ENCODE measurements around the gene STXBP1. TPM values are rescaled to one million over a fixed set of nuclear protein-coding genes. Genes with fewer than 3 reads are reported as not detected.
A peak's percentile ranks its signal among the peaks of the same experiment; 100 is the strongest.
"Not testable (repeated sequence)": the region's sequence is repeated elsewhere in the genome, so short reads cannot be mapped to it uniquely, and the experiment has no call there.

The STXBP1 gene
- polyA plus RNA-seq, 1 donor = 13.7 TPM

DNA sequence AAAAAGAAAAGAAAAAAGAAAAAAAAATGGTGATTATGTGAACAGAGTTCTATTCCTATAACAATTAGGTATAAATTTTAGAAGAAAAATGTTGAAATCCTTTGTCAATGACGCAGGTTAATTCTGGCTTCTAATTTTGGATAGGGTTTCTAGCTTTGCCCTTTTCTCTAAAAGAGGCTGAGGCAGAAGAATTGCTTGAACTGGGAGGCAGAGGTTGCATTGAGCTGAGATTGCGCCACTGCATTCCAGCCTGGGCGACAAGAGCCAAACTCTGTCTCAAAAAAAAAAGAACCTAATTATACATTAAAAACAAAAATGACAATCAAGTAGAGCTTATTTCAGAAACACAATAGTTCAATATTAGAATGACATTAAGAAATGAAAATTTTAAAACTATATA is 2.9 kb downstream of the STXBP1 start:
- DNase-seq (ENCODE audit: low read depth) = no peak

DNA sequence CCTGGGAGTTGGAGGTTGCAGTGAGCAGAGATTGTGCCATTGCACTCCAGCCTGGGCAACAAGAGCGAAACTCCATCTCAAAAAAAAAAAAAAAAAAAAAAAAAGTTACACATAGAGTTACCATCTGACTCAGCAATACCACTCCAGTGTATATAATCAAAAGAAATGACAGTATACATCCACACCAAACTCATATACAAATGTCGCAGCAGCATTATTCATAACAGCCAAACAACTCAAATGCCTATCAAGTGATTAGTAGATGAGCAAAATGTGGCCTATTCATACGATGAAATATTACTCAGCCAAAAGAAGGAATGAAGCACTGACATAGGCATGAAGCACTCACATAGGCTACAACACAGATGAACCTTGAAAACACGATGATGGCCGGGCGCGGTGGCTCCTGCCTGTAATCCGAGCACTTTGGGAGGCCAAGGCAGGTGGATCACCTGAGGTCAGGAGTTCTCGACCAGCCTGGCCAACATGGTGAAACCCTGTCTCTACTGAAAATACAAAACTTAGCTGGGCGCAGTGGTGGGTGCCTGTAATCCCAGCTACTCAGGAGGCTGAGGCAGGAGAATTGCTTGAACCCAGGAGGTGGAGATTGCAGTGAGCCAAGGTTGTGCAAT is 9.4 kb downstream of the STXBP1 start:
- not testable (repeated sequence) for DNase-seq (ENCODE audit: low read depth)

DNA sequence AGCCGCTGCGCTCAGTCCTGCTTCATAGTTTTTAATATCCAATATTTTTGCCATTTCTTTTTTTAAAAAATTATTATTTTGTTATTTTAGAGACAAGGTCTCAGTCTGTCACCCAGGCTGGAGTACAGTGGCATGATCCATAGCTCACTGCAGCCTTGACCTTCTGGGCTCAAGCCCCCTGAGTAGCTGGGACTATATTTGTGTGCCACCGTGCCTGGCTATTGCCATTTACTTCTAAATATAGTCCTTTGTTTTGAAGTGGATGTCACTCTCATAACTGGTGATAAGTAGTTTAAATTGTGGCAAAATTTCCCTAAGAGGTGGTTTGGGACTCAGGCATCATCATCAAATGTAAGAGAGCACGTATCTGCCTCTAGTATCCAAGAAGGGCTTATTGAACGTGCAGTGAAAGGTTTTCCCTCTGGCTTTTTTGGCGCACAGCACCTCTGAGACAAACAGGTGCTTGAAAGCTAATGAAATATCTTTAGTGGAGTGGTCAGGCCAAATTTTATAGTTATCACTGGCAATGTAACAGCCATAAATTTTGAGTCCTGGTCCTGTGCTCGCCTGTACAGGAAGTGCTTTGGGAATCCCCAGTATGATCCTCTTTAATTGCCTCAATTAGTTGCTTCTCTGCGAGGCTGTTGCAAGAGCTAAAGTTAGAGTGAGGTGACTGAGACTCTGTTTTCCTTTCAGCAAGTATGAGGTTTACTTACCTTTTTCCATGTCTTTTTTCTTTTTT is 14.8 kb downstream of the STXBP1 start:
- DNase-seq (ENCODE audit: low read depth) = no peak

DNA sequence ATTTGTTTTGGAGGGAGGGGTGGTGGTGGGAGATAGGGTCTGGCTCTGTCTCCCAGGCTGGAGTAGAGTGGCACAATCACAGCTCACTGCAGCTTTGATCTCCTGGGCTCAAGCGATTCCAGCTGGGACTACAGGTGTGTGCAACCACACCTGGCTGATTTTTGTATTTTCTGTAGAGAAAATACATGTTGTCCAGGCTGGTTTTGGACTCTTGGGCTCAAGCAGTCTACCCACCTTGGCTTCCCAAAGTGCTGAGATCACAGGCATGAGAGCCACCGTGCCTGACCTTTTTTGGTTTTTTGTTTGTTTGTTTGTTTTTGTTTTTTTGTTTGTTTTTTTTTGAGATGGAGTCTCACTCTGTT is 15.4 kb downstream of the STXBP1 start:
- no peak for DNase-seq (ENCODE audit: low read depth)

DNA sequence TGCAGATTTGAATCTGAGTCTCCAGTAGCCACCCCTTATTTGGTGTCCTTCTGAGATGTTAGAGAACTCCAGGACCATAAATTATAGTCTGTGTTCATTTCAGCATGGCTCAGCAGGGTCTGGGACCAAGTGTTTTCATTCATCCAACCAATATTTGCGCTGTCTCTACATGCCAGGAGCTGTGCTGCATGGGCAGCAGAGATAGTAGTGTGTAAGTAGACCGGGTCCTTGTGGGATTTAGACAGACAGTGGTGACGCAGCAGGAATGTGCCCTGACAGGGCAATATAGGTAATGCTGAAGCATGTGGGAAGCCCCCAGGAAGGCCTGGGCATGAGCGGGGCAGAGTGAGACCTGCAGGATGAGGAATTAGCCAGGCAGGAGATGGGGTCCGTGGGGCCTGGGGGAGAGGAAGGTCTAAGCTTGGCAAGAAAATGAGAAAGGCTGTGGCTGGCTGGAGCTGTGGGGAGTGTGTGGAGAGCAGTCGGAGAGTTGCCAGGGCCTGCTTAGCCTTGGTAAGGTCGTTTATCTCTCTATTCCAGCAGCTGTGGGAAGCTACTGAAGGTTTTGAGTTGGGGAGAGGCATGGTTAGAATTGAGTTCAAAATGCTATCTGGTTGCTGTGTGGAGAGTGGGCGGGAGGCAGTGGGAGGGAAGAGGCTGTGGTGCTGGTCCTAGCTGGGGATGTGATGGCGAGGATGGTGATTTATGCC is 16.8 kb downstream of the STXBP1 start:
- DNase-seq (ENCODE audit: low read depth) = no peak

DNA sequence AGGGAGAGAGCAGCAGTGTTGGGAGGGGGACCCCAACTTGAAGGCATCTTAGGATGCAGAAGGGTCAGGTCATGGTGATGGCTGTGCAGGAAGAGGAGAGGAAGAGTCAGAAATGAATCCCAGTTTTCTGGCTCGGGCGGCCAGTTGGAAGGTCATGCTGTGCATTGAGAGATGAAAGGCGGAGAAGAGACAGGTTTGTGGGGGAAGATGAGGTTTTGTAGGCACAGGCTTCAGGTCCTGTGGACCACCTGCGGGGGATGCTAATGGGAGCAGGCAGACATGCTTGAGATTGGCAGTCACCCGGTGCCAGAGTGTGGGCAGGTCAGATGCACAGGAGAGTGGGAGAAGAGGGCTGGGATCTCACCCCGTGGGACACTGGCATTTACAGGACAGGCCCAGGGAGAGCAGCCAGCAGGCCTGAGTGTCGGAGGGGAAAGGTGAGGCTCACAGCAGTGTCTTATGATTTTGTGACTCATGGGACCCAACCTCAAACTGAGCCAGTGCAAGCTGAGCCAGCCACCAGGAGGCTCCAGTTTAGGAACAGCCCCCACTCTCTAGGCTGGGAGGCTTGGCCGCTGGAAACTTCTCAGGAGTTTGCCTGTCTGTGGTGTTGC is 17.5 kb downstream of the STXBP1 start:
- DNase-seq (ENCODE audit: low read depth) = no peak

DNA sequence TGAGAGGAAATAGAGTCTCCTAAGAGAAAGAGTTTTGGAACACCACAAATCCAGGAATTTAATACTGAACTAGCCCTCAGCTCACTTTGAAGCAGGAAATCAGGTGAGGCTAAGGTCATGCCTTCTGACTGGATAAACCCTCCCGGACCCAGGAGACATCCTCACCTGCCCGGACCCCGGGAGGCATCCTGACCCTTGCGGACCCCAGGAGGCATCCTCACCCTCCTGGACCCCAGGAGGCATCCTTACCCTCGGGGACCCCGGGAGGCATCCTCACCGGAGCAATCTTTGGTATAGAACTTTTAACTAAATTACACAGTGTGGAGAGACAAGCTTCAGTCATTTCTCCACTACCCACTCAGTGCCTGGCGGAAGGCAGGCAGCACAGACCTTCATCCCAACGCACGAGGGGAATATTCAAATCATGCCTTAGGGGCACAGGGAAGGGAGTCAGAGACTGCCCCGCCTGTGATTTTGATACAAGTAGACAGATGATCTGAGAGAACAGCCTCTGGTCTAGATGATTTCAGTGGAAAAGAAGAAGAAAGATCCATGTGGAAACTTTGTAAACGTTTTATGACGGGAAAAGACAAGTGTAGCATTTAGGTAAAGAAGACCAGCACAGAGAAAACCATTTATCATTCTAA is 21.3 kb downstream of the STXBP1 start:
- DNase-seq (ENCODE audit: low read depth) = no peak

DNA sequence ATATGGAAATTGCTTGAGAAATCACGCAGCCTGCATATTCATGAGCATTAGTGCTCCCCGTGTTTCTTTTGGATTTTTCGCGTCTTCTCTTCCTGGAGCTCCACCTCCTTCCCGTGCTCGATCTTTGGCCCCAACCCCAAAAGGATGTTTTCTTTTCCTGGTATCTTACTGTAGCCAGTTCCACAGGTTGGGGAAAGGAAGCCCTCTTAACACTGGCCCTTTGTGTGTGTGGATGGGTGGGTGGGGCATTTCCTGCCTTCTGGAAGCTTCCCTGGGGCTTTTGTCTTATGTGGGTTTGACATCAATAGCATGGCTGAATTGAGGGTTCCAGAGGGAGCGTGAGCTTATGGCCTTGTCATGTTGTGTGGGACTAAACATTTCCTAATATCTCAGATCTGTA is 21.9 kb downstream of the STXBP1 start:
- no peak for DNase-seq (ENCODE audit: low read depth)

DNA sequence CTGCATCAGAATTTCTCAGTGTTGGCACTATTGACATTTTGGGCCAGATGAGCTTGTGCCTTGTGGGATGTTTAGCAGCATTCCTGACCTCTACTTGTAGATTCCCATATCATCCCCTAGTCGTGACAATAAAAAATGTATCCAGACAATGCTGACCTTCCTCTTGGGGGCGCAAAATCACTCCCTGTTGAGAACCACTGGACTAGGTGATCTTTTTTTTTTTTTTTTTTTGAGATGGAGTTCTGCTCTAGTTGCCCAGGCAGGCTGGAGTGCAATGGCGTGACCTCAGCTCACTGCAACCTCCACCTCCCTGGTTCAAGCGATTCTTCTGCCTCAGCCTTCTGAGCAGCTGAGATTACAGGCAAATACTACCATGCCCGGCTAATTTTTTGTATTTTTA is 22.6 kb downstream of the STXBP1 start:
- DNase-seq (ENCODE audit: low read depth) = no peak

DNA sequence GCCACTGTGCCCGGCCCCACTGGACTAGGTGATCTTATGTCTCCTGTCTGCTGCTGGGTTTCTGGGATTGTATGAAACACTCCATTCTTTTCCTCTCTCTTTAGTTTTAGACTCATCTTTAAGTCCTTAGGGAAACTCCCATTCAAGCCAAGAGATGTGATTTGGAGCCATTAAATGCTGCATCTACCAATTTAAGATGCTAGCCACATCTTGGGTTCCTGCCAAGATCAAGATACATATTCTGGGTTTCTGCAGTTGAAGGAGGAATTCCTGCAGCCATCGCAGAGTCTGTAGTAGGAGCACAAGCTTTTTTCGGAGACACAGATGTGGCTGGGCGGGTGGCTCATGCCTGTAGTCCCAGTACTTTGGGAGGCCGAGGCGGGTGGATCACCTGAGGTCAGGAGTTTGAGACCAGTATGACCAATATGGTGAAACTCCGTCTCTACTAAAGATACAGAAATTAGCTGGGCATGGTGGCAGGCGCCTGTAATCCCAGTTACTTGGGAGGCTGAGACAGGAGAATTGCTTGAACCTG is 23.2 kb downstream of the STXBP1 start:
- DNase-seq (ENCODE audit: low read depth) = no peak

DNA sequence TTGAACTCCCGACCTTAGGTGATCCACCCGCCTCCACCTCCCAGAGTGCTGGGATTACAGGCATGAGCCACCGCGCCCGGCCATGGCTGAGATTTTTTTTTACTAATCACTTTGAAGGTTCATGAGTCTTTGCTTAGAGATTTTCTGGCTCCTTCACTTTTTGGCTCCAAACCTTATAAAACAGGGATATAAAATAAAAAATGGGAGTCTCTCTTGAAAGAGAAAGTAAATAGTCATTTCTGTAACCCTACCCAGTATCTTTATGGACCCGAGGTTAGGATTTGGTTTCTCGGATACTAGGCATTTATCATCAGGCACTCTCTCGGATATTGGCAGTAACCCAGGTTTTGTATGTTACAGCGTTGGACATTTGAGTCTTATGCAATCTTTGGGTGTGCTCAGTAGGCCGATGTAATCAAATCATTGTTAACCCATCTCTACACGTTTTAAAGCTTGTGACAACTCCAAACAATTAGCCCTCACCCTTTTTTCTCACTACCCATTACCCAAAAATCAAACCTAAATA is 25.3 kb downstream of the STXBP1 start:
- peak; percentile 39 for DNase-seq (ENCODE audit: low read depth)

DNA sequence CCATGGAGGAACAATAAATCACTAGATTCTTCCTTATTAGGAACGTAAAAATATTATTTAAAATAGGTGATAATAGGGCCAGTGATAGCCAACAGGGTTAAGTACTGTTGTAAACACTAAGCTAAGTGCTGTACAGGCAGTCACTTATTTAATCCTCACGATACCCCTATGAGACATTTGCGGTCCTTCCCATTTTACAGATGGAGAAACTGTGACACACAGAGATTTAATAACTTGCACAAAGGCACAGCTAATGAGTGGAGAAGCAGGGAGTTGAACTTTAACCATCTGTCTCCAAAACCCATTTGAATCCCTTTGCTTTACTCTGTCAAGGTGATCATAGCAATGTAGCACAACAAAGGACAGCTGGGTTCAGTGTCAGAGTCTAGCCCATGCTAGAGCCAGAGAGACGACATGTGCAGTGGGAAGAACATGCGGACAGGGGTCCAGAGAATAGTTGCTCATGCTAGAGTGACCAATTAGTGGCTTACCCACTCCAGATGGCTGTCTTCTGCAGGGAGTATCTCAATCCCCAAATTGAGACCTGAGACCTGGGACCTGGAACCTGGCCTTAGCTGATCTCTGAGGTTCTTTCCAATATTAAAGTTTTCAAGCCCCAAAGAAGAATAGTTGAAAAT is 28.9 kb downstream of the STXBP1 start:
- no peak for DNase-seq (ENCODE audit: low read depth)

DNA sequence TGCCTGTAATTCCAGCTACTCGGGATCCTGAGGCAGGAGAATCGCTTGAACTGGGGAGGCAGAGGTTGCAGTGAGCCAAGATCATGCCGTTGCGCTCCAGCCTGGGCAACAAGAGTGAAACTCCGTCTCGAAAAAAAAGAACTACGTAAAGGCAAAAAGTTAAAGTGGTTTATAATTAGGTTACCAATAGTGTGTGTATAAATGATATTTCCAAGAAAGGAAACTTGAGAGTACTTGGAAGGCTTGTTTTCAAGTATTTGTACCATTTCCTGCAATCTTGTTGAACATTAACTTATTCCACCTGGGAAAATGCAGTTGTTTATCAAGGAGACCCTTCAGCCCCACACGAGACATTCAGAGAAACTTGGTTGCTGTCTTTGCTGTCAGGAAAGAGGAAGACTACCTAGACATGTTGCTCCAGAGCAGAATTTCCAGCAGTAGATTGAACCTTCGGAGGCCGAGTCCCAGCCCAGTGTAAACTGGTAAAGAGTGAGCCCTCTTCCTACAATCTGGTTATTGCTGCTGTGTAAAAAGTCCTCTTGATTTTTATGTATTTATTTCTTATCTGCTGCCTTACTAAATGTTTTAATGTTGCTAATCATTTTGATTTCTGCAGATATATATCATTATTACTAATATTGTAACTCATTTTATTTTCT is 30.1 kb downstream of the STXBP1 start:
- no peak for DNase-seq (ENCODE audit: low read depth)

DNA sequence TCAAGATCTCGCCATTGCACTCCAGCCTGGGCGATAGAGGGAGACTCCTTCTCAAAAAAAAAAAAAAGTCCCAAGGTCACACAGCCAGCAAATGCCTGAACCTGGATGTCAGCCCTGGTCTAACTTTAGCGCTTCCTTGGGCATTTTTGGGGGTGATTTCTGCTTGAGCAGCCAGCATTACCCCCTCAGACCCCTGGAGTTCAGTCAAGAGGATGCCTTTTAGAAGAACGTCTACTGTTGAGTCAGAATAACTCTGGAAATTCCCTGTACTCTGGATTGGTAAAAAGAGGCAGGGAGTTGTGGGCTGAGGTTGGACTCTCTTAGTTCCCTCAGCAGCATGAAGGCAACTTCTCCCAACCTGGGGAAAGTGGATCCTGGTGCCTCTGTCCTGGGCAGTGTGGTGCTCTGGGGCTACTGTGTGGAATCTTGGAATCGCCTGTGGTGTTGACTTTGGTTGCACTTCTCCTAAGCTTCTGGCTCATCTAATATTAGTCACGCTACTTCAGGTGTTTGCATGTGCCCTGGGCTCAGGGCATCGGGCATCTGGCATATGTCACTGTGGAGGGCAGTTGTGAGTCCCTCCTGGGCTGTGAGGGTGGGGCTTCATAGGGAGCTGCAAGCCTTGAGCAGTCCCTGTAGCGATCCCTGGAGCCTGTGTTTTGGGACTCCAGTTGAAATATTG is 32.2 kb downstream of the STXBP1 start:
- no peak for DNase-seq (ENCODE audit: low read depth)

DNA sequence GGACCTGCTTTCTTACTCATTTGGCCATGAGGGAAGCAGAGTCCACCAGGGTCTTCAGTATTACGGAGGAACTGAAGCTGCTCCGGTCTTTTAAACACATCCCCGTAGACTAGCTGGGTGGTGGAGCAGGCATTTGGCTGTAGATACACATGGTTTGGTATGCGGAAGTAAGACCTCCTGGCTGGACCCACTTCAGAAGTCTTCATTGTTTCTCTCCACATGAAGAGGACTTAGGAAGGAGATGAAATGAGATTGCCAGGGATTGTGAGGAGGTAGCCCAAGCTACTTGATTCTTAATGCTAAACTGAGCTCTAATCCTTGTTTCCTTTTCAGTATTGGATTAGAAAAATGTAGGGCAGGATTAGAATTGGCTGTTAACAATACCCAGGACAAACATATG is 32.9 kb downstream of the STXBP1 start:
- no peak for DNase-seq (ENCODE audit: low read depth)

DNA sequence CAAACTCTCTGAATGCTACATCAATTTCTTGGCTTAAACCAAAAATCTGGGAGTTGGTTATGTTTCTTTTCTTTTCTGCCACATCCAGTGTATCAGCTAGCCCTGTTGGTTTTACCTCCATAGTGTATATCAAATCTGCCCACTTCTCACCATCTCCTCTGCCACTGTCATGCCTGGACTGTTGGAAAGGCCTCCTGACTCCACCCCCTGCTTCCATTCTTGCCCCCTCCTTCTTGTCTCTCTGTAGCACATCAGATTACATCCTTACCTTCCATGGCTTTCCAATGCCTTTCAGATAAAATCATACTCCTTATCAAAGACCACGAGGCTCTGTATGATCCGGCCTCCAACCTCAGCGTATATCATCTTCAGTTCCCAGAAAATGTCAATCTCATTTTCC is 35.4 kb downstream of the STXBP1 start:
- DNase-seq (ENCODE audit: low read depth) = no peak

DNA sequence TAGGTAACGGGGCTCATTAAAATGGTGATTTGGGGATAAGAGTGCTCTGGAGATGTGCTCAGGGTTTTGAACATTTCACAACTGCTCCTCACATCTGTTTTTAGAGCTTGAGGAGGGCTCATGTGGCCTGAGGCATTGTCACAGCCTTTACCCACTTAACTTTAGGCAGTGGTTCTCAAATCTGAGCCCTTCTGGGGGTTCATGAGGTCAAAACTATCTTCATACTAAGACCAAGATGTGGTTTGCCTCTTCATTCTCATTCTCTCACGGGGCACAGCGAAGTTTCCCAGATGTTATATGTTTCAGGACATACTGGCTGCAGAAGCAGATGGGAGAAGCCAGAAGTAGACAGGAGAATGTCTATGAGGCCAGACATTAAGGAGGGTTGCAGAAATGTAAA is 38.4 kb downstream of the STXBP1 start:
- DNase-seq (ENCODE audit: low read depth) = no peak

DNA sequence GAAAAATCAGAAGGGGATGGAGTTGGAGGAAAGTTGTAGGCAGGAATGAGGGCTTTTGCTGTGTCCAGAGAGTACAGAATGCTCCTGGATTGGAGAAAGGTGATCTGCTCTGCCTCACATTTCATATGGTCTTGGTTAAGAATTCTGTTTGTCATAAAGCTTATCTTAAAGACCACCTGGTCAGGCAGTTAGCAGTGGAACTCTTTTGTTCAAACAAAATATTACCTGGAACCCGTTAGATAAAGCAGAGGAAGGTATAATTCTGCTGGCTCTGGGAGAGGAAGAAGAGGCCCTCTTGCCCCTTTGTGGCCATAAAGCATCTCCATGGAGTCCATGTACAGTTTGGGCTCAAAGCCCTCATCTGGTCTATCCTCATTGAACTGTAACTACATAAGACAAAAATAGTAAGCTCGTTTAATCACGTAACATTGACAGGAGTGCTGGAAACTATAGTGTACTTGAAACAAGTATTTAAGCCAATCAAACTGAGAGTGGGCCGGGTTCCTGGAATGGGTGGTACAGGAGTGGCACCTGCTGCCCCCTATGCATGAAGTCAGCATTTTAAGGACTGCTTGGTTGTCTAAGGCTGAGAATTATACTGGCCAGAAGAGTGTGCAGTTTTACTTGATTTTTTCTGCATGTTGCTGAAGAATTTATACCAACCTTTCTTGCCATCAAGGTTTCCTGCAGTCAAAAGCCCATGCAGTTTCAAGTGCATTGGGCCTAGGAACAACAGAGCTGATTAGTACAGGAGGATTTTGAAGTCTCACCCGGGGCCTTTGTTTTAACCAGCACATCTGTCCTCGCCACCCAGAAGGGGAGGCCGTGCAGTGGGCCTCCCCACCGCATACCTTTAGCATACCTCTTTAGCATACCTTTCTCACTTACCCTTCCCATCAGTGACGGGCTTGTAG is 39.9 kb downstream of the STXBP1 start:
- no peak for DNase-seq (ENCODE audit: low read depth)

DNA sequence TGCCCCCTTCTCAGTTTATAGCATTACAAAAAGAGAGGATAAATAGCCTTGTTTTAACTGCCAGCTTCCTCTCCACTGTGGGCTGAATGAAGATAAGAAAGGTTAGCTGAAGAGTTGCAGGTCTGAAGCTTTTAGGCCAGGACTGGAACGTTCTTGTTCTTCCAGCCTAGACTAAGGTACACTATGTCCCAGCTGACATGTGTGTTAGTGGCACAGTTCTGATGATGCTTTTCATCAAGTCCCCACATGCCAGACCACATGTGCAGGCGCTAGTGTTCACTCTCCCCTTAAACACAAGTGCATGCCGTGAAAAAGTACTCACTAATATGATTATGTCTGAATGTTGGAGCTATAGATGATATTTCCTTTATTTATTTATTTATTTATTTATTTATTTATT is 40.7 kb downstream of the STXBP1 start:
- DNase-seq (ENCODE audit: low read depth) = no peak
